NCI-H460 (cell line): Measurements from ENCODE around the gene CHST11. TPM values are rescaled to one million over a fixed set of nuclear protein-coding genes. Genes with fewer than 3 reads are reported as not detected.

Experiments used
- DNase-seq: peaks from one replicate; pipeline ENCODE4 v3.0.0-alpha.2; 2016; ENCODE audit warnings: low read depth; ENCODE audit errors: extremely low read depth
- total RNA-seq: library from RNA; depleted of rRNA; stranded (reverse); fragments of >200 nt; shearing (Covaris generic); gene quantifications from 2 replicates; pipeline ENCODE4 v1.2.3, GENCODE V29; 2014

Gene CHST11
- total RNA-seq, 1 experiment from 2014 or later = 2.9 TPM

GRCh38 chr12:104704224-104704779, 247.6 kb downstream of the CHST11 start:
- no peak for DNase-seq

- DNase-seq = no peak
These were observed 250.4 kb downstream of the CHST11 start for GRCh38 chr12:104707194-104707593.

GRCh38 chr12:104707794-104708558, 251.2 kb downstream of the CHST11 start:
- DNase-seq = no peak

- no peak for DNase-seq
These were observed 252.1 kb downstream of the CHST11 start for GRCh38 chr12:104708891-104709290.

- no peak for DNase-seq
These were observed 253.1 kb downstream of the CHST11 start for GRCh38 chr12:104709692-104710435.

- DNase-seq = no peak
These were observed 254.4 kb downstream of the CHST11 start for GRCh38 chr12:104710940-104711689.

- no peak for DNase-seq
These were observed 255.7 kb downstream of the CHST11 start for GRCh38 chr12:104712477-104712876.

- DNase-seq = no peak
These were observed 256.2 kb downstream of the CHST11 start for GRCh38 chr12:104712968-104713367.

GRCh38 chr12:104713444-104713843, 256.7 kb downstream of the CHST11 start:
- no peak for DNase-seq

- no peak for DNase-seq
These were observed 257.6 kb downstream of the CHST11 start for GRCh38 chr12:104714369-104714768.

- no peak for DNase-seq
These were observed 259.4 kb downstream of the CHST11 start for GRCh38 chr12:104716172-104716571.

- DNase-seq = no peak
These were observed 261.7 kb downstream of the CHST11 start for GRCh38 chr12:104718304-104718929.

- DNase-seq = no peak
These were observed 263.1 kb downstream of the CHST11 start for GRCh38 chr12:104719700-104720338.

- DNase-seq = no peak
These were observed 263.7 kb downstream of the CHST11 start for GRCh38 chr12:104720339-104721038.

- no peak for DNase-seq
These were observed 264.3 kb downstream of the CHST11 start for GRCh38 chr12:104721039-104721405.

GRCh38 chr12:104721936-104722335, 265.2 kb downstream of the CHST11 start:
- no peak for DNase-seq

GRCh38 chr12:104722601-104723534, 266.1 kb downstream of the CHST11 start:
- no peak for DNase-seq

- DNase-seq = no peak
These were observed 267.1 kb downstream of the CHST11 start for GRCh38 chr12:104723895-104724294.
